Neural cell (in vitro differentiated cells): ENCODE measurements around the gene ACOX2. TPM values are rescaled to one million over a fixed set of nuclear protein-coding genes. Genes with fewer than 3 reads are reported as not detected.

Experiments used
- H2AFZ ChIP-seq: fragments of 200-600, 300-800 bp; sonication (generic), shearing (Covaris generic); 2 replicates; pipeline ENCODE4 v1.6.0; 2014; ENCODE audit warnings: low read depth, mild to moderate bottlenecking, antibody characterized with exemption, low read length, moderate library complexity
- H3F3A ChIP-seq: fragments of 200-600 bp; shearing (Covaris generic); 2 replicates; pipeline ENCODE4 v1.6.1; 2016; ENCODE audit warnings: mild to moderate bottlenecking, moderate library complexity, mixed read lengths, antibody characterized with exemption, low read length; ENCODE audit not compliant: insufficient read depth, poor library complexity, severe bottlenecking
- H3K27ac ChIP-seq: fragments of 200-600, 300-800 bp; sonication (generic), shearing (Covaris generic); 2 replicates; pipeline ENCODE4 v1.5.1; 2014; ENCODE audit warnings: mild to moderate bottlenecking, low read length, moderate library complexity
- H3K27me3 ChIP-seq: fragments of 300-800, 200-600 bp; sonication (generic), shearing (Covaris generic); 2 replicates; pipeline ENCODE4 v1.6.0; 2014; ENCODE audit warnings: mild to moderate bottlenecking, low read depth, low read length, moderate library complexity; ENCODE audit not compliant: insufficient read depth
- H3K36me3 ChIP-seq: fragments of 300-800, 200-600 bp; sonication (generic), shearing (Covaris generic); 2 replicates; pipeline ENCODE4 v1.5.1; 2014; ENCODE audit warnings: mild to moderate bottlenecking, antibody characterized with exemption, low read length, moderate library complexity; ENCODE audit not compliant: insufficient read depth
- H3K4me2 ChIP-seq: fragments of 300-800, 200-600 bp; sonication (generic), shearing (Covaris generic); 2 replicates; pipeline ENCODE4 v1.6.0; 2014; ENCODE audit warnings: mild to moderate bottlenecking, low read length
- H3K4me3 ChIP-seq: fragments of 300-800, 200-600 bp; sonication (generic), shearing (Covaris generic); 2 replicates; pipeline ENCODE4 v1.5.1; 2014; ENCODE audit warnings: mild to moderate bottlenecking, low read length, moderate library complexity
- H3K79me2 ChIP-seq: fragments of 200-600 bp; shearing (Covaris generic); replicated peaks from 2 replicates; pipeline ENCODE4 v1.6.0; 2014; ENCODE audit warnings: mild to moderate bottlenecking, low read length, moderate library complexity; ENCODE audit not compliant: insufficient read depth
- H3K9ac ChIP-seq: fragments of 300-800, 200-600 bp; sonication (generic), shearing (Covaris generic); 2 replicates; pipeline ENCODE4 v1.6.1; 2016; ENCODE audit warnings: mild to moderate bottlenecking, low read length, mixed read lengths
- H3K9me2 ChIP-seq: fragments of 200-600 bp; shearing (Covaris generic); 2 replicates; pipeline ENCODE4 v1.6.1; 2016; ENCODE audit warnings: mild to moderate bottlenecking, low read length, mixed read lengths; ENCODE audit not compliant: insufficient read depth
- H3K9me3 ChIP-seq: fragments of 200-600, 300-800 bp; sonication (generic), shearing (Covaris generic); 2 replicates; pipeline ENCODE4 v1.6.1; 2016; ENCODE audit warnings: mild to moderate bottlenecking, mixed run types, low read length, moderate library complexity, mixed read lengths
- H4K20me1 ChIP-seq: fragments of 200-600 bp; shearing (Covaris generic); 2 replicates; pipeline ENCODE4 v1.6.1; 2016; ENCODE audit warnings: mild to moderate bottlenecking, mixed run types; ENCODE audit not compliant: insufficient read depth
- CTCF ChIP-seq: fragments of 450-650 bp; IDR thresholded peaks from 2 replicates; pipeline ENCODE4 v1.5.1; 2014; ENCODE audit warnings: antibody characterized with exemption, mild to moderate bottlenecking, moderate library complexity; ENCODE audit not compliant: poor library complexity, severe bottlenecking
- EP300 ChIP-seq: fragments of 450-650 bp; conservative IDR thresholded peaks from 2 replicates; pipeline ENCODE4 v1.6.1; 2014; ENCODE audit warnings: antibody characterized with exemption, mild to moderate bottlenecking, moderate library complexity; ENCODE audit not compliant: poor library complexity, severe bottlenecking
- EZH2 ChIP-seq: fragments of 200-600, 300-800 bp; shearing (Covaris generic), sonication (generic); IDR thresholded peaks from 2 replicates; pipeline ENCODE4 v1.6.1; 2014; ENCODE audit warnings: antibody characterized with exemption, low read length, borderline replicate concordance, mild to moderate bottlenecking; ENCODE audit not compliant: insufficient read depth, poor library complexity, severe bottlenecking
- MXI1 ChIP-seq: fragments of 450-650 bp; conservative IDR thresholded peaks from 2 replicates; pipeline ENCODE4 v1.6.1; 2014; ENCODE audit warnings: antibody characterized with exemption, mild to moderate bottlenecking; ENCODE audit not compliant: poor library complexity, severe bottlenecking
- POLR2AphosphoS5 ChIP-seq: IDR thresholded peaks from 2 replicates; pipeline ENCODE4 v1.6.1; 2012
- RAD21 ChIP-seq: fragments of 450-650 bp; conservative IDR thresholded peaks from 2 replicates; pipeline ENCODE4 v1.6.1; 2014; ENCODE audit warnings: antibody characterized with exemption, mild to moderate bottlenecking, moderate library complexity
- REST ChIP-seq: IDR thresholded peaks from 2 replicates; pipeline ENCODE4 v1.6.1; 2012; ENCODE audit warnings: borderline replicate concordance
- SMC3 ChIP-seq: fragments of 450-650 bp; conservative IDR thresholded peaks from 2 replicates; pipeline ENCODE4 v1.6.1; 2014; ENCODE audit warnings: antibody characterized with exemption, mild to moderate bottlenecking, moderate library complexity; ENCODE audit not compliant: poor library complexity
- TAF1 ChIP-seq: IDR thresholded peaks from 2 replicates; pipeline ENCODE4 v1.6.1; 2012; ENCODE audit warnings: low read depth
- polyA plus RNA-seq: library from polyadenylated mRNA; depleted of rRNA; stranded (reverse); fragments of >200 nt; gene quantifications from 2 replicates; pipeline ENCODE4 v1.2.3, GENCODE V29; 2014

The ACOX2 gene
- polyA plus RNA-seq, 1 donor from 2014 or later = not detected

- no peak overlapping the region for H3K4me2 ChIP-seq
- H3K4me3 ChIP-seq = no peak overlapping the region
- no peak overlapping the region for H3K27ac ChIP-seq
- H3K9me3 ChIP-seq = no peaks in the 10 kb centered on the region
- H3F3A ChIP-seq = no peaks in the 10 kb centered on the region
- no peaks in the 10 kb centered on the region for H3K27me3 ChIP-seq
- H3K9ac ChIP-seq = no peak overlapping the region
- no peak overlapping the region for H2AFZ ChIP-seq
- no peaks in the 10 kb centered on the region for H3K79me2 ChIP-seq
- no peak for TF ChIP-seq EP300
- TF ChIP-seq SMC3 = no peak
- no peak for TF ChIP-seq CTCF
- no peak for TF ChIP-seq EZH2
- no peak for TF ChIP-seq RAD21
- TF ChIP-seq REST = no peak
- TF ChIP-seq POLR2AphosphoS5 = no peak
- no peak for TF ChIP-seq TAF1
- no peak for TF ChIP-seq MXI1
- no peaks in the 10 kb centered on the region for H3K36me3 ChIP-seq
- H3K9me2 ChIP-seq = no peaks in the 10 kb centered on the region
- no peaks in the 10 kb centered on the region for H4K20me1 ChIP-seq
Measured at GRCh38 chr3:58470363-58471024, 66.5 kb downstream of the ACOX2 start.

- Histone ChIP-seq H3K79me2 (no peaks in the 10 kb centered on the region), H3F3A (no peaks in the 10 kb centered on the region), H3K36me3 (no peaks in the 10 kb centered on the region), H3K9me3 (no peaks in the 10 kb centered on the region), H3K4me3 (no peak overlapping the region), H3K27ac (no peak overlapping the region), H2AFZ (no peak overlapping the region), H3K9ac (no peak overlapping the region), H3K9me2 (no peaks in the 10 kb centered on the region), H3K27me3 (no peaks in the 10 kb centered on the region), H3K4me2 (no peak overlapping the region), H4K20me1 (no peaks in the 10 kb centered on the region)
- no peak for TF ChIP-seq EP300
- no peak for TF ChIP-seq EZH2
- TF ChIP-seq MXI1 = no peak
- TF ChIP-seq TAF1 = no peak
- no peak for TF ChIP-seq RAD21
- TF ChIP-seq CTCF = no peak
- TF ChIP-seq SMC3 = no peak
- no peak for TF ChIP-seq REST
- no peak for TF ChIP-seq POLR2AphosphoS5
Measured at GRCh38 chr3:58469096-58469495, 67.9 kb downstream of the ACOX2 start.
